ENCODE results near the gene TOB2. TPM values are rescaled to one million over a fixed set of nuclear protein-coding genes. Genes with fewer than 3 reads are reported as not detected.
A peak's percentile ranks its signal among the peaks of the same experiment; 100 is the strongest.

TOB2 gene
- total RNA-seq, 6 donors from 2014 or later: 32.8 to 53.6 (median 50.1) TPM

- WGBS, 2 donors: 92 to 96% methylated on average over 25 to 37 of the region's 37 CpGs
- Histone ChIP-seq H3K4me1 (peaks cover 0 to 15% (median 8%) of the 10 kb centered on the region in 4 donors), H3K4me3 (no peak overlapping the region), H3K27me3 (no peaks in the 10 kb centered on the region), H3K36me3 (peaks cover 16 to 69% (median 48%) of the 10 kb centered on the region in 4 donors), H3K9me3 (no peaks in the 10 kb centered on the region), H3K27ac (no peak overlapping the region)
- DNase-seq: peak in 1 of 2 donors; percentile 81
- ATAC-seq (ENCODE audit: low FRiP score in 2 of 2): no peak
- TF ChIP-seq EP300 (IDR thresholded peaks at IDR 0.05): no peak
- TF ChIP-seq POLR2A (IDR thresholded peaks at IDR 0.05): no peak
- no peak for TF ChIP-seq CTCF (IDR thresholded peaks at IDR 0.05)
- no peak for TF ChIP-seq POLR2AphosphoS5 (IDR thresholded peaks at IDR 0.05)
These were observed 50.9 kb downstream of the TOB2 start for GRCh38 chr22:41395531-41396240.

- no peak overlapping the region for H3K4me3 ChIP-seq
- H3K4me1 ChIP-seq: peaks cover 0 to 15% (median 8%) of the 10 kb centered on the region in 4 donors
- DNase-seq (no peak), ATAC-seq (ENCODE audit: low FRiP score in 2 of 2) (no peak)
- peak overlapping the region; percentile 59 to 73 (median 65) for H3K27ac ChIP-seq
- H3K9me3 ChIP-seq: no peaks in the 10 kb centered on the region
- TF ChIP-seq POLR2AphosphoS5 (IDR thresholded peaks at IDR 0.05) (no peak), CTCF (IDR thresholded peaks at IDR 0.05) (no peak), POLR2A (IDR thresholded peaks at IDR 0.05) (no peak), EP300 (IDR thresholded peaks at IDR 0.05) (no peak)
- WGBS, 2 donors: 91 to 93% methylated on average over 10 to 11 of the region's 11 CpGs
- no peaks in the 10 kb centered on the region for H3K27me3 ChIP-seq
- H3K36me3 ChIP-seq: peaks cover 16 to 86% (median 57%) of the 10 kb centered on the region in 4 donors
These were observed 52.6 kb downstream of the TOB2 start for GRCh38 chr22:41394012-41394356.

GRCh38 chr22:41387341-41387740 is 59.3 kb downstream of the TOB2 start:
- H3K4me3 ChIP-seq: no peak overlapping the region
- WGBS, 2 donors: 77 to 97% methylated on average over 4 to 7 of the region's 7 CpGs
- ATAC-seq (ENCODE audit: low FRiP score in 2 of 2): no peak
- H3K9me3 ChIP-seq: no peaks in the 10 kb centered on the region
- H3K27ac ChIP-seq: no peak overlapping the region
- no peak for DNase-seq
- TF ChIP-seq POLR2A (IDR thresholded peaks at IDR 0.05) (no peak), CTCF (IDR thresholded peaks at IDR 0.05) (no peak), POLR2AphosphoS5 (IDR thresholded peaks at IDR 0.05) (no peak), EP300 (IDR thresholded peaks at IDR 0.05) (no peak)
- peaks cover 0 to 52% (median 28%) of the 10 kb centered on the region in 4 donors for H3K36me3 ChIP-seq
- no peaks in the 10 kb centered on the region for H3K27me3 ChIP-seq
- H3K4me1 ChIP-seq: peaks cover 3 to 13% (median 9%) of the 10 kb centered on the region in 4 donors

- Histone ChIP-seq H3K27me3 (no peaks in the 10 kb centered on the region), H3K4me3 (no peak overlapping the region), H3K9me3 (no peaks in the 10 kb centered on the region), H3K4me1 (peaks cover 11 to 30% (median 23%) of the 10 kb centered on the region in 4 donors), H3K27ac (peak overlapping the region in 1 of 4 donors; percentile 10), H3K36me3 (peaks cover 0 to 21% (median 15%) of the 10 kb centered on the region in 4 donors)
- DNase-seq: no peak
- TF ChIP-seq POLR2AphosphoS5 (IDR thresholded peaks at IDR 0.05): no peak
- no peak for TF ChIP-seq CTCF (IDR thresholded peaks at IDR 0.05)
- no peak for ATAC-seq (ENCODE audit: low FRiP score in 2 of 2)
These were observed 62.5 kb downstream of the TOB2 start for GRCh38 chr22:41384128-41384527.

Other genes with a start within 250 kb of the TOB2 start
- 10 to 100 TPM; 15.4 to 38.8 (median 24.7) TPM for gene L3MBTL2, start 241.5 kb downstream of the TOB2 start, total RNA-seq
- 10 to 100 TPM in 1 of 6 donors, 1 to 10 TPM in 5; 2.0 to 12.6 (median 4.4) TPM for gene CHADL, start 205.9 kb downstream of the TOB2 start, total RNA-seq
- 10 to 100 TPM; 27.0 to 60.8 (median 52.4) TPM for gene RANGAP1, start 160.6 kb downstream of the TOB2 start, total RNA-seq
- 10 to 100 TPM; 48.2 to 67.4 (median 56.9) TPM for gene ZC3H7B, start 145.3 kb downstream of the TOB2 start, total RNA-seq
- 10 to 100 TPM; 12.6 to 41.8 (median 19.4) TPM for gene TEF, start 64.9 kb downstream of the TOB2 start, total RNA-seq
- 10 to 100 TPM in 5 of 6 donors, 1 to 10 TPM in 1; 9.4 to 49.3 (median 31.2) TPM for gene PHF5A, start 21.9 kb upstream of the TOB2 start, total RNA-seq
- 100 to 1,000 TPM in 1 of 6 donors, 10 to 100 TPM in 5; 51.3 to 102 (median 83.4) TPM for gene ACO2, start 22.3 kb upstream of the TOB2 start, total RNA-seq
- 10 to 100 TPM; 35.6 to 73.5 (median 53.0) TPM for gene POLR3H, start 97.7 kb upstream of the TOB2 start, total RNA-seq
- gene CSDC2, start 114.2 kb upstream of the TOB2 start, total RNA-seq: 1 to 10 TPM; 1.3 to 8.4 (median 5.7) TPM
- 100 to 1,000 TPM in 4 of 6 donors, 10 to 100 TPM in 2; 42.1 to 226 (median 105) TPM for gene PMM1, start 143.0 kb upstream of the TOB2 start, total RNA-seq
- gene DESI1, start 174.2 kb upstream of the TOB2 start, total RNA-seq: 10 to 100 TPM; 28.2 to 41.5 (median 31.1) TPM
- 100 to 1,000 TPM in 5 of 6 donors, 10 to 100 TPM in 1; 83.8 to 209 (median 167) TPM for gene XRCC6, start 174.5 kb upstream of the TOB2 start, total RNA-seq
- 100 to 1,000 TPM in 3 of 6 donors, 10 to 100 TPM in 3; 40.9 to 124 (median 92.0) TPM for gene SNU13, start 242.1 kb upstream of the TOB2 start, total RNA-seq

Measured in upper lobe of left lung (tissue), 6 donors.